Dedifferentiated amniotic fluid mesenchymal stem cell (primary cell): Measurements from ENCODE around the gene BRIP1.
"Not testable (repeated sequence)": the region's sequence is repeated elsewhere in the genome, so short reads cannot be mapped to it uniquely, and the experiment has no call there.

Source experiments
- DNase-seq: peaks from one replicate; pipeline ENCODE4 v3.0.0-alpha.2; 2016; ENCODE audit errors: extremely low spot score

BRIP1 gene

DNA sequence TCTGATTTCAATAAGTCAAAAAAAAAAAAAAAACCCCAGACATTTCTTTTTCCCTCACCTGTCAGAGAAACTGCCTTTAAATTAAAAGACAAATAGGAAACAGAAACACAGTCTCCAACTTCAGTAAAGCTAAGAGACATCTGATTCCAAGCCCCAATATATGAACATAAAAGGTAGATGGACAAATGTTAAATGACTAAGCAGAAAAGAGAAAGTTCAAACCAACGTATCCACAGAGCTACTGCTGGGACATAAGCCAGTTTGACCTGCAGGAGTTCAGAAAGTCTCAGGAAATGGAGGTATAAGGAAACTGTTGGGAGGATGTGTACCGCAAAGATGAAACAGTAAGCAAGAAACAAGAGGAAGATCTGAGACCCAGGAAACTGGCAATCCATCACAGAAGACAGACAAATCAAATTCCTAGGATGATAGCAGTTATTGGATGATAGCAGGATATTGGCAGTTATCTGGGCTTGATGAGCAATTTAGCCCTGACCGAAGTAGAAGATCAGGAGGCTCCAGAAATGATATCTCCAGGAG, 135.0 kb downstream of the BRIP1 start:
- no peak for DNase-seq

DNA sequence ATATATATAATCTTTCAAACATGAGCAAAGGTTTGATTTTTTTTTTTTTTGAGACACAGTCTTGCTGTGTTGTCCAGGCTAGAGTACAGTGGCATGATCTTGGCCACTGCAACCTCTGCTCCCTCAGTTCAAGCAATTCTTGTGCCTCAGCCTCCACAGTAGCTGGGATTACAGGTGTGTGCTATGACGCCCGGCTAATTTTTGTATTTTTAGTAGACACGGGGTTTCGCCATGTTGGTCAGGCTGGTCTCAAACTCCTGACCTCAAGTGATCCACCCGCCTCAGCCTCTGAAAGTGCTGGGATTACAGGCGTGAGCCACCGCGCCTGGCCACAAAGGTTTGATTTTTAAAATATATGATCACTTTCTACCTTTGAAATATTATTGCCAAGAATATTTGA, 135.5 kb downstream of the BRIP1 start:
- not testable (repeated sequence) for DNase-seq

GRCh38 chr17:61726977-61727376, 136.4 kb downstream of the BRIP1 start:
- no peak for DNase-seq

- DNase-seq: no peak
Observed at GRCh38 chr17:61724777-61725176, 138.6 kb downstream of the BRIP1 start.

- DNase-seq: no peak
Observed at GRCh38 chr17:61723914-61724313, 139.4 kb downstream of the BRIP1 start.

DNA sequence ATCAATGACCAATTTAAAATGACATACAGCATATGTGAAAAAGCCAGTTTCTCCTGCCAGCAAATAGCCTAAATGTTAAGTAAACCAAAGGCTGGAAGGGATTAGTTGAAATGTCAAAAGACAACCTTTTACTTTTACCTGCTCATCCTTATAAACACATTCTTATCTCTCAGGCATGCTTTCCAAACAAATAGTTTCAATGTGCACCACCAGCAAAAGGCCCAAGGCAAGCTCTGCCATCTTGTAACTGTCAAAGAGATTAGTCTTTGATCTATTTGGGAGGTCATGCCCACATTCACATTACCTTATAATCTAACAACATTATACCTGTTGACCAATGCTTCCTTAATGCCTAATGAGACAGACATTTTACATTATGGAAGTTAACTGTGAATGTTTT, 140.1 kb downstream of the BRIP1 start:
- no peak for DNase-seq

- DNase-seq: no peak
Observed at GRCh38 chr17:61722398-61722797, 140.9 kb downstream of the BRIP1 start.

DNA sequence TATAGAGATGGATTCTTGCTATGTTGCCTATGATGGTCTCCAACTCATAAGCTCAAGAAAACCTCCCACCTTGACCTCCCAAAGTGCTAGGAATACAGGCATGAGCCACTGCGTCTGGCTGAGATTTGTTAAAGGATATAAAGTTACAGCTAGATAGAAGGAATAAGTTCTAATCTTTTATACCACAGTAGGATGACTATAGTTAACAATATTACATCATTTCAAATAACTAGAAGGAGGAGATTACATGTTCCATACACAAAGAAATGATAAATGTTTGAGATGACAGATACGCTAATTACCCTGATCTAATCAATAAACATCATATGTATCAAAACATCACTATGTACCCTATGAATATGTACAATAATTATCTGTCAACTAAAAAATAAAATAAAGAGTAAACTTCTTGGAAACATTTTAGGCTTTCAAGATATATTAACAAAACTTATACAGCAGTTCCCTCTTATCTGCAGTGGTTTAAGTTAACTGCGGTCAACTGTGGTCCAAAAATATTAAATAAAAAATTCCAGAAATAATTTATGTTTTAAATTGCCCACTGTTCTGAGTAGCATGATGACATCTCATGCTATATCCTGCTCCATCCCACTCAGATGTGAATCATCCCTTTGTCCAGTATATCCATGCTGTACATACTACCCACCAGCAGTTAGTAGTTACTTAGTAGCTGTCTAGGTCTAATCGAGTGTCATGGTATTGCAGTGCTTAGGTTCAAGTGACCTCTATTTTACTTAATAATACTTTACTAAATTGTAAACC, 143.1 kb downstream of the BRIP1 start:
- DNase-seq: no peak

GRCh38 chr17:61719220-61719619, 144.1 kb downstream of the BRIP1 start:
- not testable (repeated sequence) for DNase-seq

- DNase-seq: no peak
Observed at GRCh38 chr17:61718022-61718421, 145.3 kb downstream of the BRIP1 start.

DNA sequence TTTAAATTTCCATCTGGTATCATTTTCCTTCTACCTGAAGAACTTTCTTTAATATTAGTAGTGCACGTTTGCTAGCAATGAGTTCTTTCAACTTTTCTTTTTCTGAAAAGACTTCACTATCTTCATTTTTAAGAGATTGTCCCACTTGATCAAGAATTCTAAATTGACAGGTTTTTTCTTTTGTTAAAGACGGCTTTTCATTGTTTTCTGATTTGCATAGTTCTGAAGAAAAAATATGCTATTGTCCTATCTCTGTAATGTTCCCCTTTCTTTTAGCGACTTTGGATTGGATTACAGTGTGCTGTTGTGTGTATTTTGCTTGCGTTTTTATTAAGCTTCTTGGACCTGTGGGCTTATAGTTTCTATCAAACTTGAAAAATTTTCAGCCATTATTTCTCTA, 146.0 kb downstream of the BRIP1 start:
- no peak for DNase-seq

- no peak for DNase-seq
Observed at GRCh38 chr17:61716225-61716829, 147.0 kb downstream of the BRIP1 start.

GRCh38 chr17:61715348-61715747, 148.0 kb downstream of the BRIP1 start:
- no peak for DNase-seq

DNA sequence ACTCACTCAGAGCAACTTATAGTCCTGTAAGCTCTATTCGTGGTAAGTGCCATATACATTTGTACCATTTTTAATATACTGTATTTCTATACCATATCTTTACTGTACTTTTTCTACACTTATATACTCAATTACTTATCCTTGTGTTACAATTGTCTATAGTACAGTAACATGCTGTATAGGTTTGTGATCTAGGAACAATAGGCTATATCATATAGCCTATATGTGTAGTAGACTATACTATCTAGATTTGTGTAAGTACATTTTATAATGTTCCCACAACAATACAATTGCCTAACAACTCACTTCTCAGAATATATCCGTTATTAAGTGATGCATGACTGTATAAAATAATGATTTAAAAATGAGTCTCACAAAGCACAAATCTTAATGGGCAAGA, 149.0 kb downstream of the BRIP1 start:
- no peak for DNase-seq

DNA sequence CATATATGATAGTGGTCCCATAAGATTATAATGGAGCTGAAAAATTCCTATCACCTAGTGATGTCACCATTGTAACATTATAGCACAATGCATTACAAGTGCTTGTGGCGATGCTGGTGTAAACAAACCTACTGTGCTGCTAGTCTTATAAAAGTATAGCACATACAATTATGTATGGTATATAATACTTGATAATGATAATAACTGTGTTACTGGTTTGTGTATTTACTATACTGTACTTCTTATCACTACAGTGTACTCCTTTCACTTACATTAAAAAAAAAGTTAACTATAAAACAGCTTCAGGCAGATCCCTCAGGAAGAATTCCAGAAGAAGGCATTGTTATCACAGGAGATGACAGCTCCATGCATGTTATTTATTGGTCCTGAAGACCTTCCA, 150.3 kb downstream of the BRIP1 start:
- no peak for DNase-seq

DNA sequence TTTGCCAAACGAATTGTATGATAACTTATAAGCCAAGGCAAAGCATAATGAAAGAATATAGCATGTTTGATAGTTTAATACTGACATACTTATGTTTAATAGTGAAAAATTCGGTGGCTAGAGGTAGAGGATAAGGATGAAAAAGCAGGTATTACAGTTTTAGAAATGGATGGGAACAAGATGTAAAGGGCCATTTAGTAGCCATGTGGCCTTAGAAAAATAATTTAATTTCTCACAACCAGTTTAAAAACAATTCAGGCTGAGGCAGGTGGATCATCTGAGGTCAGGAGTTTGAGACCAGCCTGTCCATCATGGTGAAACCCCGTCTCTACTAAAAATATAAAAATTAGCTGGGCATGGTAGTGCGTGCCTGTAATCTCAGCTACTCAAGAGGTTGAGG, 152.8 kb downstream of the BRIP1 start:
- DNase-seq: no peak

DNA sequence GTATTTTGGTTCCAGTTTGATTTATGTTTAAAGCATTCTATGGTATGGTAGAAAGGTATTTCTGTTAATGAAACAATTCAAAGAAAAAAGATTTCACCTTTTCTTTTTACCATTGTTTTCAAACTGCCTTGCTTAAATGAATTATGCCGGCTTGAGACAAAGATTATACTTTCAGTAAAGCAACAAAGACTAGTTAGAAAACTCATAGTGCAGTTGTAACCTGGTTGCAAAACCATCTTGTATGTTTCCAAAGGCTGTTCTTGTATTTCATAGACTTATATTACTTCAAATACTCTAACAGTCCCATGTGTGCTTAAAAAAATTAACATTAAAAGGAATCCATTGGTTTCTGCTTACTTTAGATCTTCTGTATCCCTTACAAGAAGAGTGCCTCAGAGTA, 153.8 kb downstream of the BRIP1 start:
- DNase-seq: no peak

- no peak for DNase-seq
Observed at GRCh38 chr17:61704935-61705449, 158.3 kb downstream of the BRIP1 start.

GRCh38 chr17:61702450-61702849, 160.9 kb downstream of the BRIP1 start:
- DNase-seq: no peak

- DNase-seq: no peak
Observed at GRCh38 chr17:61701978-61702377, 161.3 kb downstream of the BRIP1 start.

GRCh38 chr17:61701334-61701733, 162.0 kb downstream of the BRIP1 start:
- no peak for DNase-seq

- no peak for DNase-seq
Observed at GRCh38 chr17:61700252-61700651, 163.1 kb downstream of the BRIP1 start.

GRCh38 chr17:61699694-61700093, 163.6 kb downstream of the BRIP1 start:
- no peak for DNase-seq
